ENCODE measurements around the gene ZBTB7B.
A peak's percentile ranks its signal among the peaks of the same experiment; 100 is the strongest.

The ZBTB7B gene

DNA sequence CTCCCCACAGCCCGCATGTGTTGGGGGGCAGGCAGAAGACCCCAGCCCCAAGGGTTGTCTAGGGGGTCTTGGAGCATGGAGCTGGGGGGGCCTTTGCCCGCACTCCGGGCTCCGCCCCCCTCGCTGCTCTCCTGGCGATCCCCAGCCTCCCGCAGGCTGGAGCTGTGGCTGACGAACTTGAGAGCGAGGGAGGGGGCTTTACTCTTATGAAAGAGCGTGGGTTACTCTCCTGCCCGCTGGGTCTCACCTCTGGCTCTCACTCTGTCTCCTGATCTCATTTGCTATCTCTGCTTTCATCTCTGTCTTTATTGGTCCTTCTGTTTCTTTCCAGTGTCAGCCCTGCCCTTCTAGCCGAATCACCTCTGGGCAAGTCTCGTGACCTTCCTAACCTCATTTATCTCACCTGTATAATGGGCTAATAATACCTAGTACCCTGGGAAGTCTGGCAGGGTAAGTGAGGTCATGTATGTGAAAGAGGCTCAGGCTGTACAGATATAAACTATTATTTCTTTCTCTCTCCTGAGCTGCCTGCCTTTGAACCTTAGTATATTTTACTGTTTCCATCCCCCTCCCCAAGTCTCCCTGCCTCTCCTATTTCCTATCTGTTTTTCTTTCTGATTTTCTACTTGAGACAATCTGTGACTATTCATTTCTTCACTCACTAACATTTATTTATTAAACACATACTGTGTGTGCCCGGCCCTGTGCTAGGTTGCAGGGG lies 61.7 kb downstream of the ZBTB7B start (continued):
- peak; percentile 94 for TF ChIP-seq GLIS2 (tag by site-specific recombination; IDR thresholded peaks at IDR 0.05)
- TF ChIP-seq BCL11A (tag by site-specific recombination; IDR thresholded peaks at IDR 0.05; ENCODE audit: low read depth) = peak; percentile 65; the same call in 1 of the 2 replicates
- peak; percentile 52; the same call in 1 of the 2 replicates for TF ChIP-seq KLF7 (tag by site-specific recombination; IDR thresholded peaks at IDR 0.05; ENCODE audit: borderline replicate concordance)
- TF ChIP-seq KLF9 (tag by site-specific recombination; IDR thresholded peaks at IDR 0.05; ENCODE audit: low read depth) = peak; percentile 54
- TF ChIP-seq, protein P1, sequence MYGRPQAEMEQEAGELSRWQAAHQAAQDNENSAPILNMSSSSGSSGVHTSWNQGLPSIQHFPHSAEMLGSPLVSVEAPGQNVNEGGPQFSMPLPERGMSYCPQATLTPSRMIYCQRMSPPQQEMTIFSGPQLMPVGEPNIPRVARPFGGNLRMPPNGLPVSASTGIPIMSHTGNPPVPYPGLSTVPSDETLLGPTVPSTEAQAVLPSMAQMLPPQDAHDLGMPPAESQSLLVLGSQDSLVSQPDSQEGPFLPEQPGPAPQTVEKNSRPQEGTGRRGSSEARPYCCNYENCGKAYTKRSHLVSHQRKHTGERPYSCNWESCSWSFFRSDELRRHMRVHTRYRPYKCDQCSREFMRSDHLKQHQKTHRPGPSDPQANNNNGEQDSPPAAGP (tag by site-specific recombination; IDR thresholded peaks at IDR 0.05) = 0 out of 2 replicates have a peak, but pooled peaks have one; percentile 41
- no peak for TF ChIP-seq GLI4 (tag by site-specific recombination; IDR thresholded peaks at IDR 0.05)
- peak; percentile 37 for TF ChIP-seq PRDM1 (tag by site-specific recombination; IDR thresholded peaks at IDR 0.05)

DNA sequence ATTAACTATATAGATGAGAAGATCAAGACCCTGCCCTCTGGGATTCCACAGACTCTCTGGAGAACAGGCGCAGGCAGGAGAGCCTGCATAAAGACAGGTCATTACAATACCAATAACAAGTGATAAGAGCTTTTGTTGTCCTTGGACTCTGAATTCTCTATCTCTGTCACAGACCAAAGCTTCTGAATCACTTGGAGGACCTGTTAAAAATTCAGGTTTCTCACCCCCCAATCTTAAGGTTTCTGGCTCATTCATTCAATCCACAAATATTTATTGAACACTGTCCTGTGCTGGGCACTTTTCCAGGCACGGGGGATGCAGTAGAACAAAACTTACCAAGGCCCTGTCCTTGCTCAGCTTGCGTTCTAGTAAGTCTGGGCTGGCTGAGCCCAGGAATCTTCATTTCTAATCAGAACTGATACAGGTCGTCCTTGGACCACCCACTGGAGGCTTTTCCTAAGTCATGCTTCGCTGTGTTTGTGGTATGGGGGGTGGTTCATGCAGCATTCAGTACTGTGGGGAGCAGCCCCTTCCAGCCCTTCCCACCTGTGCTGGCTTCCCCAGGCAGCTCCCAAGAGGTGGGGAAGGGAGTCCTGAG lies 62.3 kb downstream of the ZBTB7B start:
- Histone ChIP-seq H3K36me3 (ENCODE audit: control insufficient read depth in 2 of 2, insufficient read depth in 1 of 2, low read length in 2 of 2) (peaks cover 0 to 17% of the 10 kb centered on the region in 2 experiments; a peak in 1 of 3 replicates), H3K4me3 (ENCODE audit: low read depth, low read length) (no peak overlapping the region), H3K9me3 (ENCODE audit: control insufficient read depth, insufficient read depth, low read depth, low read length) (no peaks in the 10 kb centered on the region), H3K27ac (ENCODE audit: extremely low read depth, low read depth, low read length) (no peak overlapping the region), H3K4me1 (ENCODE audit: control insufficient read depth, insufficient read depth, low read length) (no peaks in the 10 kb centered on the region; the same call in none of the 2 replicates)
- POLR2A ChIA-PET = interaction anchor here (0.7 to 1.5 kb wide), 5 partner anchors 11 to 70 kb away, joined by 3 to 6 read pairs (median 5); partner anchors contain the start of gene EFNA3
- peak; percentile 41; the same call in 1 of the 2 replicates for TF ChIP-seq ZBTB20 (tag by site-specific recombination; IDR thresholded peaks at IDR 0.05)
- TF ChIP-seq ZNF37A (tag by site-specific recombination; IDR thresholded peaks at IDR 0.05) = no peak
- CTCF ChIA-PET = interaction anchor here (0.5 to 10.9 kb wide), 9 partner anchors 7 to 729 kb away, joined by 3 to 117 read pairs (median 5); partner anchors contain the start of genes ADAM15 and EFNA3

DNA sequence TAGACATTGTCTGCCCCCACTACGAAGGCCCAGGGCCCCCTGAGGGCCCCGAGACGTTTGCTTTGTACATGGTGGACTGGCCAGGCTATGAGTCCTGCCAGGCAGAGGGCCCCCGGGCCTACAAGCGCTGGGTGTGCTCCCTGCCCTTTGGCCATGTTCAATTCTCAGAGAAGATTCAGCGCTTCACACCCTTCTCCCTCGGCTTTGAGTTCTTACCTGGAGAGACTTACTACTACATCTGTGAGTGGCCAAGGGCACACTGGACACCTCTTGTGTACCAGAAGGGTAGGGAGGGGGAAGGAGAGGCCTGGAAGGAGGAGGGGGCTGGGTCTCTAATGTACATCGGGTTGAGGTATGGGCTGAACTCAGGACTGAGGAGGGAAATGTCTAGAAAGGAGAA lies 64.2 kb downstream of the ZBTB7B start:
- Histone ChIP-seq H3K9me3 (ENCODE audit: control insufficient read depth, insufficient read depth, low read depth, low read length) (no peaks in the 10 kb centered on the region), H3K4me3 (ENCODE audit: low read depth, low read length) (no peak overlapping the region), H3K36me3 (ENCODE audit: control insufficient read depth in 2 of 2, insufficient read depth in 1 of 2, low read length in 2 of 2) (peaks cover 0 to 5% of the 10 kb centered on the region in 2 experiments; a peak in 1 of 3 replicates), H3K27ac (ENCODE audit: extremely low read depth, low read depth, low read length) (no peak overlapping the region), H3K4me1 (ENCODE audit: control insufficient read depth, insufficient read depth, low read length) (peaks cover 3% of the 10 kb centered on the region)
- ChIA-PET POLR2A (interaction anchor here (0.9 kb wide), 1 partner anchor 9 kb away, joined by 4 read pairs; no protein-coding TSS in a partner anchor), CTCF (interaction anchor here (0.6 to 1.2 kb wide), 3 partner anchors 9 to 40 kb away, joined by 3 to 4 read pairs (median 4); no protein-coding TSS in a partner anchor)
- no peak for TF ChIP-seq MYNN (tag by site-specific recombination; IDR thresholded peaks at IDR 0.05; ENCODE audit: borderline replicate concordance)

Data from HEK293 (cell line).